GM19023 (cell line): ENCODE data around the gene PDPK1.
"Not testable (repeated sequence)": the region's sequence is repeated elsewhere in the genome, so short reads cannot be mapped to it uniquely, and the experiment has no call there.

Experiments used
- ATAC-seq: cut with Tn5 transposase; IDR thresholded peaks from one replicate; pipeline ENCODE4 v1.9.1; 2021; ENCODE audit warnings: mild to moderate bottlenecking, moderate library complexity; ENCODE audit not compliant: unreplicated experiment

PDPK1 gene

DNA sequence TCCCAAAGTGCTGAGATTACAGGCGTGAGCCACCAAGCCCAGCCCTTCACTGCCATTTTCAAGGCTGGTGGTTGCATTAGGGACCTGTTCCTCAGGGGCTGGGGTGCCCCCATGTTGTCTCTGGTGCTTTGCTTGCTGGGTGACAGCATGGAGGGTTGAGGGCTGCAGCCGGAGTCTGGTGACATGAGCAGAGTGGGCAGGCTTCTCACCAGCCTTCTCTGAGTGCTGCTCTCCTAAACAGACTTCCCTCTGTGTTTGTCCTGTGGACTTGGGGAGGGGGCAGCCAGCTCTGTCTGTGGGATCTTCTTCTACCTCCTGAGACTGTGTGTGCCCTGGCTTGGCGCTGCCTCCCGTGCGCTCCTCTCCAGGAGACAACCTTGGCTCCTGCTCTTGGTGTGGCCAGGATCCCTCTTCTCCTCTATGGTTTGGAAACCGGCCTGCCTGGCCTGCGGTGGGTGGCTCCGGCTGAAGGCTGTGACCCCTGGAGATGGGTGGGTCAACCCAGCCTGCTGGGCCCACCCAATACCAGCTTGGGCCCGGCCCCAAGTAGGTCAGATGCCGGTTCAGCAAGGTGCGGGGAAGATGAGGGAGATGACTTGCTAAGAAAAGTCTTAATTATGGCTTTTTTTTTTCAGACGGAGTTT is 72.1 kb downstream of the PDPK1 start:
- no peak for ATAC-seq

DNA sequence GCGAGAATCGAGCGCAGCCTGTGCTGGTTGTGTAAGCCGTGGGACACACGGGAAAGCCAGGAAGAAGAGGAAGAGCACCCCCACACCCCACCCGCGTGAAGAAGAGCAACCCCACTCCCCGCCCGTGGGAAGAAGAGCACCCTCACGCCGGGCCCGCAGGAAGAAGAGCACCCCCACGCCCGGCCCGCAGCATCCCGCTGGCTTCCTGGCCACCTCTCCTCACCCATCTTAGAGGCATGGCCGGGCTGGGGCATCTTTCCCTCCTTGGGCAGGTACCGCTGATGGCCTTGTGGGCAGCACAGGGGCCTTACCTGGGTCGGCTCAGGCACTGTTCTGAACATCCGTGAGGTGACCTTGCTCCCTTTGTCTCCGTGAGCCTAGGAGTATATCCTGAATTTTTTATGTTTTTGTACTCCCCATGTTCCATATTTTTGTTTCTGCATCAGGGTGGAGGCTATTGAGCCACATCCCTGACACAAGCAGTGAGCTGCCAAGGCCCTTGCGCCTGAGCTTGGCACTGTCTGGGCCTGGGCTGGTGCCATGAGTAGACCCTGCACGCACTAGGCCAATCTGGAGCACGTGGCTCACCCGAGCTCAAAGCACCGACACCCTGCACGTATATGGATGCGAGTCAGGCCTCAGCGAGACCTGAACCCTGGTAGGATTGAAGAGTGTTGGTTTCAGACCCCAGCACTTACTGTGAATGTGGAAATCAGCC is 73.1 kb downstream of the PDPK1 start:
- ATAC-seq: no peak

DNA sequence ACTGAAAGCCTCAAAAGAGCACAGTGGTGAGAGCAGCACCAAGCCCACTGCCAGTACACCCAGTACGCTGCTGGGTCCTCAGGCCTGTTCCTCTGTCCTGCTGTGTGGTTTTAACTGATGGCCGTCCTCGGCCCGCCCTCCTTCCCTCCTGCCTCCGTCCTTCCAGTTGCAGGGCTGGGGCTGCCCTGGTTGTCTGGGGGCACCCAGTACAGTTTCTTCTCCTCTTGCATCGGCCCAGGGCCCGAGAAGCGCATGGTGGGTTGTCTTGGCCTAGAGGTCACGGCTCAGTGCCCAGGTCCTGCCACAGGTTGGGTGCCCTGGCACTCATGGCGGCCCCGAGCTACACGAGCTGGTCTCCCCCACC is 73.7 kb downstream of the PDPK1 start:
- ATAC-seq: no peak

DNA sequence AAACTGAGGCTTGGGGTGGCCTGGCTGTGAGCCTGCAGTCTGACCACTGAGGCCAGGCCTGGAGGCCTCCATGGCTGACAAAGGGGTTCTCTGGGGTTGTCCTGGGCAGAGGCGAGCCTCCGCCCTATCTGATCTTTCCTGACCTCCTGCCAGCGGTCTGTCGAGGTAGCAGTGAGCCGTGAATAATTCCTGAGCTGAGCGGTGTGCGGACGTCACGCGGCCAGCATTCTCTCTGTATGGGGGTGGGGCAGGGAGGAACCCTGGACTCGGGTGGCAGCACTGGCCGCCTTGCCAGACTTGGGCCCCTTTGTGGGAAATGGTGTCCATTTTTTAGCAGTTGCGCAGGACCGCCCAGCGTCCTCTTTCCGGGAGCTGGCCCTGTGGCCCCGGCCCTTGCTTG is 74.1 kb downstream of the PDPK1 start:
- ATAC-seq: not testable (repeated sequence)

DNA sequence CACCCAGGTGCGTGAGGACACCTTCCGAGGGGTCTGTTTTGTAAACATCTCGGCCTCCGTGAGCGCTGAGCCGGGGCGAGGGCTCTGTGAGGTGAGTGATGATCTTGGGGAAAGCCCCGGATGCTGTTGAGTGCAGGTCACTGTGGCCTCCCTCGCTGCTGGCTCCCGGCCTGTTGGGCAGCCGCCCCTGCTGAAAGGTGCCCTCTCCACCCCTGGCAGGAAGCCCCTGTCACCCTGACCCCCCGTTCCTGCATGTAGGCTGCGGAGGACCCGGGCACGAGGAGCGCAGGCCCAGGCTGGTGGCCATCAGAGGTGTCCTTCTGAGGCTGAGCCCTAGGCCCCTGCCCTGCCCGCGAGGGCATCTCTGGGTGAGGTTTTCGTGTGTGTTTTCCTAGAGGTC is 75.4 kb downstream of the PDPK1 start:
- not testable (repeated sequence) for ATAC-seq

DNA sequence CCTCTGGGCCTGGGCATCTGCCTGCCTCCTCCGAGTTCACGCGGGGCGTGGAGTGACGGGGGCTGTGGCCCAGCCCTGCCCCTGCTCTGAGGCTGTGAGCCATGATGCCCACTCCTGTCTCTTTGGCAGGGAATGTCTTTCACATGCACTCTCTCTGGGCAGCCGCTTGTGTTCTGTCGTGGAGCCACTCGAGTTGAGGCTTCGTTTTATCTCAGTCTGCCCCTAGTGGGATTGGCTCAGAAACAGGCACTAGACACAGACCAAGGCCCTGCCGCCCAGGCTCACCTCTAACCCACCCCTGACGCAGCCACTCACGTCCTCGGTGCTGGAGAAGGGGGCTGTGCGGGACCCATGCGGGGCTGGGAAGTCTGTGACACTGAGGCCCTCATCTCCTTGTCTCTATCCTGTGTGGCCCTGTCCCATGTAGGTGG is 77.0 kb downstream of the PDPK1 start:
- ATAC-seq: no peak

DNA sequence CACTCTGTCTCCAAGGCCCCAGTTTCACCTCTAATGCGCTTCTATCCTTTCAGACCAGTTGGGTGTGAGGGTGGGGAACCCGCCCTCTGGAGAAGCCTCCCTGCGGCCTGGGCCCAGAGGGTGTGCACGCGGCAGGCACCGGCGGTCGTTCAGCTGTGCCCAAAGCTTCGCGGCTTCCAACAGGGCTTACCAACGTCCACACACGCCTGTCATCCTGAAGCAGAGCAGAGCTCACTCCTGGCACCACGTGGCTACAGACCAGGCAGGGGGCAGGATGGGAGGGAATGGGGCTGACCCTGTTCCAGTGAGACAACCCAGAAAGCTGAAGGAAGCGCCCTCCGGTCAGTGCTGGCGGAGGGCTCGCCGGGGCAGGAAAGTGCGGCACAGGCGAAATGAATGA is 81.1 kb downstream of the PDPK1 start:
- not testable (repeated sequence) for ATAC-seq

DNA sequence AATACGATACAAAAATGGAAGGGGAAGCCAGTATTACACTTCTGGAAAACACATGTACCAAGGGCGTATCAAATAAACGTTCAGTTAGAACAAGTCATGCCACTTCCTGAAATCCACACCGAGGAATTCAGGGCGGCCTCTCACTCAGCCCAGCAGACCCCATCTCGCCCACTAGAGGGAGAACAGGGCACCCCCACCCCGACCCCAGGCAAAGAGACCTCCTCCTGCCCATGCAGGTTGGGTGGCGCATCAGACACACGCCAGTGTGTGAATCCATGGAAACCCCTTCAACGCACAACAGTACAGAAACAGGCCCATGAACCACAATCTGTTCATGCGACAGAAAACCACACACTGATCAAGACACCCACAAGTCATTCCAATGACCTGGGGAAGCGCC is 81.8 kb downstream of the PDPK1 start:
- ATAC-seq: not testable (repeated sequence)

DNA sequence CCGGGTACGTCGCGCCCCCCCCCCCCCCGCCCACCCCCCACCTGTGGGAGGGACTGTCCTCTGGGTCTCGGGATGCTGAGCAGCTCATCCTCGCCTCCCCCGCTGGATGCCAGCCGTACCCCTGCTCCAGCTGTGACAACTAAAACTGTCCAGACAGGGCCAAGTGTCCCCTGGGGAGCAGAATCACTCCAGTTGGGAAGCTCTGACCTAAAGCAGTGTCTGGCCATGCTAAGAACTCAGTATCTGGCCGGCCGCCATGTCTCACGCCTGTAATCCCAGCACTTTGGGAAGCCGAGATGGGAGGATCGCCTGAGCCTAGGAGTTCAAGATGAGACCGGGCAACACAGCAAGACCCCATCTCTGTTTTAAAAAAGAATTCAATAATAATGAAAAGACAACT is 83.0 kb downstream of the PDPK1 start:
- not testable (repeated sequence) for ATAC-seq

DNA sequence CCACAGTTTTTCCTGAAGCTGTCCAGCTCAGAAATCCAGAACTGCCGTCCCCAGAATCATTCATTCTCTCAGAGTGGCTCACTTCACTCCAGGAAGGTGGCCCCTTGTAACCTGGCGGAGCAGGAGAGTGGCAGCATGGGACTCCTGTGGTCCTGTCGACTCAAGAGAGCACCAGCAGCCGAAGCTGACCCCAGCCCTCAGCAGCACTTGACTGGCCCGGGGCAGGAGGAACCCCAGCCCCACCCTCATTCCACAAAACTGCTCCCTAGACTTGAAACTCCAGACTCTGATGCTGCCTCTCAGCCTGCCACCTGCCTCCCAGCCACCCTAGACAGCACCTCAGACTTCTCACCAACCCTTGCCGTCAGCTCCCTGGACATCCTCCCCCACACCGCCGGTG is 83.6 kb downstream of the PDPK1 start:
- ATAC-seq: not testable (repeated sequence)

DNA sequence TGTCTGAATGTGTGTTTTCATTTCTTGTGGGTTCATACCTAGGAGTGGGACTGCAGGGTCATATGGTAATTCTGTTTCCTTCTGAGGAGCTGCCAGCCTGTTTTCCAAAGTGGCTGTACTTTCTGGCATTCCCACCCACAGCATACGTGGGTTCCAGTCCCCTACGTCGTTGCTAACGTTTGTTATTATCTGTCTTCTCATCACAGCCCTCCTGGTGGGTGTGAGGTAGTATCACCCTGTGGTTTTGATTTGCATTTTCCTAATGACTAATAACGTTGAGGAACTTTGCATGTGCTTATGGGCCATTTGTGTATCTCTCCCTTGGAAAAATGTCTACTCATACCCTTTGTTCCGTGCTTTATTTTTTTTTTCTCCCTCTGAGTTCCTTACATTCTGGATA is 89.3 kb downstream of the PDPK1 start:
- not testable (repeated sequence) for ATAC-seq

DNA sequence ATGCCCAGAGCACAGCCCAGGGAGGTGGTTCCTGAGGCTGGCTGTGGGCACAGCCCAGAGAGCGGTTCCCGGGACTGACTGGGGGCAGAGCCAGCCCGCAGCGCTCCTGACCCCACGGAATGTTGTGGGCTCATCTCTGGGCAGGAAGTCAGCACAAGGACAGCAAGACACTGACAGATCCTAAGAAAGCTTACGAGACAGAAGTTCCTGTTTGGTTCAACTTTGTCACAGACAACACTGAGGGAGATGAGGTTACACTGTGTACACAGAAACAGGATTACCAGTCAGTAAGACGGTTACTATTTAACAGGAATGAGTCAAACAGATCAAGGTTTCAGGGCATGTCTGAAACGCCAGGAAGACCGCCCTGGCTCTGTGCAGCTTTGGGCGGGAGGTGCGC is 93.4 kb downstream of the PDPK1 start:
- ATAC-seq: not testable (repeated sequence)

DNA sequence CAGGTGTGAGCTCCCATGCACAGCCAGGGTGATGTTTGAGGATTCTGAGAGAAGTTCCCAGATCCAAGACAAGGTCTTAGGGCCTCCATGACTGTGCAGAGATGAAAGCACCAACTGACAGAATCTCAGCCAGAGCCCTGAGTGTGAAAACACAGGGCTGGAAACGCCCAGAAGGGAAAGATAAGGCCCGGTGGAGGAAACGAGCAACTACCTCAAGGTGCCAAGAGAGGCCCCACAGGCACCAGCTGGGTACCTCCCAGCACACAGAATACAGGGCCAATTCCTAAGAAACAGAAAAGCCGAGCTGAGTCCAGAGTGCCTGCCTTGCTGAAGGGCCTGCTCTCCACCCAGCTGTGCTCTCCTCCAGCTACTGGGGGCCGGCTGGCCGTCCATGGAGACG is 94.5 kb downstream of the PDPK1 start:
- not testable (repeated sequence) for ATAC-seq

DNA sequence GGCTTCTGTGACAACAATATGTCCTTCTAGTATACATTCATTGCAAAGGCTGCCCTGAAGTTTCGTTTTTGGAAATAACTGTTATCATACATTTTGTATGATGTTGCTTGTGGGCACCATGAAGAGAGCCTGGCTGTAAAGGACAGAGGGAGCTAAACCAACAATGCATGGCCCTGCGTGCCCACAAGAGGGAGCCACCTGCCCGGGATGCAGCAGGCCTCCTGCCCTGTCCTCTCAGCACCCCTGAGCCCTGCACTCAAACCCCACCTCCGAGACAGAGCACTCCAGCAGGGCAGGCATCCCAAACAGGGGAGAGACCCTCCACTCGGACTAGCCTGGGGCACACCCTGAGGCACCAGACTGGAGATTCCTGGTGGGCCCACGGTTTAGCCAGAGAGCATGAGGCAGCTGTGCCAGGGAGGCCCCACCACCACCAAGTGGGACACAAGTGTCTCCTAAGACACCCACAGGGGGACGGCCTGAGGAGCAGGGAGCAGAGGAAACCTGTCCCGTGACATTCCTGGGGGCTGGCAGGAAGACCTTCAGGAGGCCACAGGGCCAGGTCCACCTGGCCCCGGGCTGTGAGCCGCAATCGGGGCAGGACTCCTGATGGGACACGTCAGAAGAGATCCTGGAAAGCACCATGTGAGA is 101.4 kb downstream of the PDPK1 start:
- not testable (repeated sequence) for ATAC-seq

DNA sequence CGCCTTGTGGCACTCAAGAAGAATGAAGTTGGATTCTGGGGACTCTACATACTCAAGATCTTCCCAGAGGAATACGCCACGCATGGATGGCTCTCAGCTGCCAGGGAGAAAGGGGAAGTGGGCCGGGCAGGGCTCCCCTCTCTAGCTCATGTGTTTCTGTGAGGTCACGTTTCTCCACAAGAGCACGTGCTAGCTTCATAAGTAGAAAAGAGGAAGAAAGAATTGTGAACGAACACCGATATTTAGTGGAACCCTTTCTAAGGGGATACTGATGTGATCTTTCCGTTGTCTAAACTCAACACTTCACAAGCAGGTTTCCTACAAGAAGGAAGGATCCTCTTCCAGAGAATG is 101.9 kb downstream of the PDPK1 start:
- ATAC-seq: not testable (repeated sequence)

DNA sequence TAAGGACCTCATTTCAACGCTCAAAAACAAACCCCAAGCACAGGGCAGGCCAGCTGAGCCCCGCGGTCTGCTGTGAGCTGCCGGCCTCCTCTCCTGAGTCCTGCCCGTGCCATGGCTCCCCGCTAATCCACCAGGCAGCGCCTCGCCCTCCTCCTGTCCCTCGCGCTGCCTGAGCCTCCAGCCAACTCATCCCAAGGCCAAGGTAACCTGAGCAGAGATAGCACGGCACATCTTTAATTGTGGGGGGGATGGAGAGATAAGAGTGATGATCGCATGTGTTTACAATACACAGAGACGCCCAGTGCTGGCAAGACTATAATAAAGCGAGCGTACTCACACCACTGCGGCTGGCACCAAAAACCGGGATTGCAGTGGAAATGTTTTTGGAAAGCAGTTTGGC is 104.7 kb downstream of the PDPK1 start:
- ATAC-seq: not testable (repeated sequence)

DNA sequence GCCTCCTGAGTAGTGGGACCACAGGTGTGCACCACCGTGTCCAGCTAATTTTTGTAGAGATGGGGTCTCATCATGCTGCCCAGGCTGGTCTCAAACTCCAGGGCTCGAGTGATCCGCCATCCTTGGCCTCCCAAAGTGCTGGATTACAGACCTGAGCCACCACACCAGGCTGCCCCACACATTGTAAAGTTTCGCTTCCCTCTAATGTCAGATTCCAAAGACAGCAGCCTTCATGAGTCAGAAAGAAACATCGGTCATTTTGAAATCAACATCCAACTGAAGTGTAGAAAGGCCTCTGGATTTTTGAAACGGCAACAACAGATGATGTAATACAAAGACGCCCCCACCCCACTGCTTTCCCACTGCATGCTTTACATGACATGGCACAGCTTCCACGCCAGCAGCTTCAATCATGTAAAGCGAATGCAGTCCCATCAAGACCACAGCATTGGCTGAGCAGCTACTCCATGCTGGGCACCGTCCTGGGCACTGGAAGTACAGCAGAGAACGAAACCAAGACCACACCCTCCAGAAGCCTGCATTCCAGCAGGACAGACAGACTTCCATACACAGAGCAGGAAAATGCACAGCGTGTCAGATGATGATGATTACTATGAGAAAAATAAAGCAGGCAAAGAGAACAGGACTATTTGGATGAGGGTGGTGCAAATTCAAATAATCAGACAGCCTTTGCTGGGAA is 107.1 kb downstream of the PDPK1 start:
- ATAC-seq: not testable (repeated sequence)

DNA sequence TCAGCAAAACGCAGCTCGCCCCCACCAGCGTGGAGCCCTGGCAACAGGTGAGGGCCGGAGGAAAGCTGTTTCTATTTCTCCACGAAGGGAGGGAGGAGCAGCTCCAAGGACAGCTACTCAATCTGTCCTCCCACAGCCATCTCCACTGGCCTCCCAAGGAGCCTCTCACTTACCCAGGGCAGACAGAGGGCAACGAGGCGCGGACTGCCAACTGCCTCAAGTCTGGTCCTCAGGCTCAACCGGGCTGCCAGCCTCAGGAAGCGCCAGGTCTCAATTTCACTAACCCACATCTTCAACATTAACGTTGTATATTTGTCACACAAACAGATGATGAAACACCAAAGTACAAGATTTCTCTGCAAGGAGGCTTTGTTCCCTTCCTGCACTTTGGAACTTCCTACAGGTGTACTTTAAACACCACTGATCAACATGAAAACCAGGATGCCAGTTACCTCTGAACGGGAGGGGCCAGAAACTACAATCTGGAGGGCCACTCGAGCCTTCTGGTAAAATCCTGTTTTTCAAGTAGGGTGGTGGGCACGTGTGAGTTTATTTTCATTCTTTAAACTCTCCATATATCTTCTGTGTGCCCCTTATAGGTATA is 113.5 kb downstream of the PDPK1 start:
- not testable (repeated sequence) for ATAC-seq
